Fibroblast of skin of right biceps (primary cell): ENCODE measurements around the gene ZBTB26.
A peak's percentile ranks its signal among the peaks of the same experiment; 100 is the strongest.

Experiments used
- DNase-seq: peaks from one replicate; pipeline ENCODE4 v3.0.0-alpha.2; 2013

ZBTB26 gene, protein sequence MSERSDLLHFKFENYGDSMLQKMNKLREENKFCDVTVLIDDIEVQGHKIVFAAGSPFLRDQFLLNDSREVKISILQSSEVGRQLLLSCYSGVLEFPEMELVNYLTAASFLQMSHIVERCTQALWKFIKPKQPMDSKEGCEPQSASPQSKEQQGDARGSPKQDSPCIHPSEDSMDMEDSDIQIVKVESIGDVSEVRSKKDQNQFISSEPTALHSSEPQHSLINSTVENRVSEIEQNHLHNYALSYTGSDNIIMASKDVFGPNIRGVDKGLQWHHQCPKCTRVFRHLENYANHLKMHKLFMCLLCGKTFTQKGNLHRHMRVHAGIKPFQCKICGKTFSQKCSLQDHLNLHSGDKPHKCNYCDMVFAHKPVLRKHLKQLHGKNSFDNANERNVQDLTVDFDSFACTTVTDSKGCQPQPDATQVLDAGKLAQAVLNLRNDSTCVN

GRCh38 chr9:122931226-122932121, at the start of gene ZBTB26:
Gene ZBTB26, minus strand, starts transcription at chr9:122931512. Its CDS starts 11,578 bp downstream, at chr9:122919934.
- peak; percentile 92 for DNase-seq

DNA sequence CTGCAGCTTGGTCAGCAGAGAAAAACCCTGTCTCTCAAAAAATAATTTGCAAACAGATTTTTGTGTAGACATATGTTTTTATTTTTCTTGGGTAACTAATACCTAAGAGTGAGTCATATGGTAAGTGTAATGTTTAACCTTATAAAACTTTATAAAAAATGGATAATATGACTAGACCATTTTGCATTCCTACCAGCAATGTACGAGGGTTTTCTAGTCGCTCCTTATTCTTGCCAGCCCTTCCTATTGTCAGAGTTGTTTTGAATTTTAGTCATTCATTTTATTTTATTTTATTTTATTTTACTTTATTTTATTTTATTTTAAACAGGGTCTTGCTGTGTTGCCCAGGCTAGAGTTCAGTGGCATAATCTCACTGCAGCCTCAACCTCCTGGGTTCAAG, 47.3 kb upstream of the ZBTB26 start:
- DNase-seq, result no peak

- DNase-seq, result no peak
Observed at GRCh38 chr9:122975196-122975595, 43.9 kb upstream of the ZBTB26 start.

GRCh38 chr9:122961139-122961538, 29.8 kb upstream of the ZBTB26 start:
- no peak for DNase-seq

GRCh38 chr9:122955961-122956360, 24.6 kb upstream of the ZBTB26 start:
- no peak for DNase-seq

GRCh38 chr9:122954253-122954691, 23.0 kb upstream of the ZBTB26 start:
- DNase-seq, result peak; percentile 47

DNA sequence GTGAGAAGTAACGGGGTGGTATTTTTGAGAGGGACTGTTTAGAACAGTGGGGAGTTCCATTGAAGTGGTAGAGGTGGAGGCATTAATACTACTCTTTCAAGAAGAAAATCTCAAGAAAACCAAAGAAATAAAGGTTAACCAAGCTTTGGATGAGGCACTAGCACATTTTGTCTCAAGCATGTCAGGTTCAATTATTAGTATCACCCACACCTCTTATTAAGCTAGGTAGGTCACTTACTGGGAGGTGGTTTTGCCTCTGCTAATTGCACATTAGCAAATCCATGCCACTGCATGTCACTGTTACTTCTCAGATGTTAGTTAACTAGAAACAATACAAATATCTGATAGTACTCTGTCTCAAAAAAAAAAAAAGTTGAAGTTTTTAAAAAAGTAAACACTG, 19.7 kb upstream of the ZBTB26 start:
- no peak for DNase-seq

DNA sequence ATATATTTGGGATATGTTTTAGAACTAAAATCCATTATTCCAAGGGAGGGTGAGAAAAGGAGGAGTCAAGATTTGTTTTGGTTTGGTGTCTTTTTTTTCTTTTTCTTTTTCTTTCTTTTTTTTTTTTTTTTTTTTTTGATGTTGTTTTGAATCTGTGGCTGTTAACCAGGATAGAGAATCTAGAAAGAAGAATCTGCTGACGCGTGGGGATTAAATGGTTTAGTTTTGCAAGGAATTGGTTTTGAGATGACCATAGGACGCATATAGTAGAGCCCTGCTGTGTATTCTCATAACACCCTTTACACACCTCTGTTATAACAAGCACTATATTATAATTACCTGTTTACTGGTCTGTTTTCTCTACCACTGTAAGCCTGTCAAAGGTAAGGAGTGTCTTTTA, 19.0 kb upstream of the ZBTB26 start:
- DNase-seq, result no peak

DNA sequence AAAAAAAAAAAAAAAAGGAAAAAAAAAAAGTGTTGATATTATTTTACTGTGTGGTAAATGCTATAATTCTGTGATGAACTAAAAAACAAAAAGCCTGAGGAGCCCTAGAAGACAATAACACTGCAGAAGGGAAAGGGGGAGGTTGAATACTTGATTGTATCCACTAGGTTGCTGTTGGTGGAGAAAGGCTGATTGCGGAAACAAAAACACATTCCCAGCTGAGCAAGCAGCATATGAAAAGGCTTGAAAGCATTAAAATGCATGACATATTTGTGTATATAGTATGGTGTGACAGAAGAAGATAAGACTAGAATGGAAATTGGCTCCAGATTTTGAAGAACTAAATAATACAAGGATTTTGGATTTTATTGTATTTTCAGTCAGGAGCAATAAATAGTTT, 18.4 kb upstream of the ZBTB26 start:
- peak; percentile 15 for DNase-seq

DNA sequence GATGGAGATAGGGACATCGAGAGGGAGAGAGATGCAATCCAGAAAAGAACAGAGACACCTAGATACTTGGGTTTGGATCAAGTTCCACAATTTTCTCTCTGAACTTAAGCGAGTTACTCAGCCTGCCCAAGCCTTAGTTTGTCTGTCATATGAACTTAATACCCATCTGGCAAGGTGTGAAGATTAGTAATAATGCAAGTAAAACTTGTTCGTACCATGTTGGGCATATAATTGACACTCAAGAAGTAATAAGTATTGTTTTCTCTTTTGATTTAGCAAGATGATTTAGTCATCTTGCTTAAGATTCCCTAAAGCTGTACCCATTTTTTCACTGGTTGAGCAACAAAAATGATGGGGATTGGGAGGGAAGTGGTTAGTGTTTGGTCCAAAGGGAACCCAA, 17.0 kb upstream of the ZBTB26 start:
- no peak for DNase-seq

DNA sequence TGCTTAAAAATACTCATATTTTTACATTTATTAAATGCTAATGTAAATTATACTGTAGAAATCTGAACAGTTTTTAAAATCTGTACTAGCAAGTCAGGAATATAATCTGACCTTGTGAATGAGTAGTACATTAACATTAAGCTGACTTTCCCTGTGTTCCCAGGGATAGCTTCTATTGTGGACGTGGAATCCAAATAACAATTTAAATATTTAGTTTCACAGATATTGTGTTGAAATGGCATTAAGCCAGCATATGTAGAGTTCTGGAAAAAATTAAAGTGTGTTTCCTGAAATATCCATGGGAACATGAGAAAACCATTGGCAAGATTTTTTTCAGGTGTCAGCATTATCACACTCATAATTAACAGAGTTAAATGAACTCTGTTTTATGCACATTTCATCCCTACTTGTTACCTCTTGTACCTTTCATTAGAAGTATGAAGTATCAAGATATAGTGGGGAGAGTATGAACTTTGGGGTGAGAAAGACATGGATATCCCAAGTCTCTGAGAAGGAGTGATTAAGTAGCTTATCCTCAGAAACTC, 15.2 kb upstream of the ZBTB26 start:
- DNase-seq, result no peak

- DNase-seq, result no peak
Observed at GRCh38 chr9:122944960-122945888, 13.9 kb upstream of the ZBTB26 start.

GRCh38 chr9:122941582-122942234, 10.4 kb upstream of the ZBTB26 start:
- peak; percentile 49 for DNase-seq

- DNase-seq, result peak; percentile 98
Observed at GRCh38 chr9:122940749-122941581, 9.7 kb upstream of the ZBTB26 start, which contains the start of gene RABGAP1. Gene RABGAP1, plus strand, starts transcription at chr9:122941020. Its CDS starts 16,040 bp downstream, at chr9:122957060.

GRCh38 chr9:122940454-122940748, 9.1 kb upstream of the ZBTB26 start:
- DNase-seq, result no peak

DNA sequence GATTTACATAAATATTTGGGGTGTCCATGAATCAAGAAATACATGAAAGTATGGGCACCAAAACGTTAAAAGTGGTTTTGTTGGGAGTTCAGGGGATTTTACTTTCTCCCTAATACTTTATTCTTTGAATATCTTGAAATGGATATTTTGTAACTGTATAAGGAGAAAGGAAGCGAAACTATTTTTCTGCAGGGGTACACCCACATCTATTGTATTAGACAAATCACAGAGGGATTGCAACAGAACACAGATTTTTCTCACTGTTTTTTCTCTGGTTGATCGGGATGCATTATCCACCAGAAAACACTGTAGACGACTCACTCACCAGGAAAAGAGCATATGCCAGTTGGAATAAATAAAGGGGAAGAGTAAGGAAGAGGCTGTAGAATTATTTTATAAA, 8.3 kb upstream of the ZBTB26 start:
- no peak for DNase-seq

- DNase-seq, result no peak
Observed at GRCh38 chr9:122936883-122937282, 5.6 kb upstream of the ZBTB26 start.

- no peak for DNase-seq
Observed at GRCh38 chr9:122936464-122936863, 5.2 kb upstream of the ZBTB26 start.

- no peak for DNase-seq
Observed at GRCh38 chr9:122930541-122931225, 629 bp downstream of the ZBTB26 start.

GRCh38 chr9:122929796-122930354, 1.4 kb downstream of the ZBTB26 start:
- no peak for DNase-seq
